AG20443 (cell line): ENCODE data around the gene FOXL3.
"Not testable (repeated sequence)": the region's sequence is repeated elsewhere in the genome, so short reads cannot be mapped to it uniquely, and the experiment has no call there.

ENCODE experiments used
- DNase-seq: peaks from one replicate; pipeline ENCODE4 v3.0.0; 2012; ENCODE audit warnings: low spot score, mixed read lengths

The FOXL3 gene

DNA sequence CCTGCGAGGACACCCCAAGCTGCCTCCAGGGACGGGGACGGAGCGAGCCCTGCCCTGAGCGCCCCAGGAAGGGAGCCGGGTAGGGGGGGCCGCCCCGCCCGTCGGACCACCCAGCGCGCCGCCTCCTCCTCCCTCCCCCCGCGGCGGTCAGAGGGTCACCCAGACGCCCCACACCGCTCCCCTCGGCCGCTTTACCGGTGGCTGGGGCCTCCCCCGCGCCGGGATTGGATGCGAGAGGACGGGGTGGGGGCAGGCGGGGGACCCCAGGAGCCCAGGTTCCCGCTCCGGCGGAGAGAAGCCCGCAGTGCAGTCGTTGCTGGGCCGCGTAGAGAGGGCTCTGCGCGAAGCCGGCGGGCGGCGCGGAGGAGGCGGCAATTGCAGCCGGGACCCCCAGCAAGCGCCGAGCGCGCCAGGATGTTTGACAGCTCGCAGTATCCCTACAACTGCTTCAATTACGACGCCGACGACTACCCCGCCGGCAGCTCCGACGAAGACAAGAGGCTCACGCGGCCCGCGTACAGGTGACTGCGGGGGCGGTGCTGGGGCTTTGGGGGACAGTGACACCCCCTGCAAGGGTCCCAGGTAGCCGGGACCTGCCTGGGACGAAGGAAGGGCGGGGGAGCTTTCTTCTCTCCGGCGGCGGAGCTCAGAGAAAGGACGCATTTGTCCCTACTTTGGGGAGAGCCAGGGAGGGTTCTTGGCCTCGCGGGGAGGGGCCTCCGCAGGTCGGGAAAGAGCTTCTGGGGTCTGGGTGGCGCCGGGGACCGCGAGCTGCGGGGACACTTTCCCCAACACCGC is at the start of gene FOXL3:
FOXL3 (plus strand) TSS at position 415 of the 798 bp plus-strand sequence; CDS start at position 415, 0 bp downstream.
- no peak for DNase-seq

DNA sequence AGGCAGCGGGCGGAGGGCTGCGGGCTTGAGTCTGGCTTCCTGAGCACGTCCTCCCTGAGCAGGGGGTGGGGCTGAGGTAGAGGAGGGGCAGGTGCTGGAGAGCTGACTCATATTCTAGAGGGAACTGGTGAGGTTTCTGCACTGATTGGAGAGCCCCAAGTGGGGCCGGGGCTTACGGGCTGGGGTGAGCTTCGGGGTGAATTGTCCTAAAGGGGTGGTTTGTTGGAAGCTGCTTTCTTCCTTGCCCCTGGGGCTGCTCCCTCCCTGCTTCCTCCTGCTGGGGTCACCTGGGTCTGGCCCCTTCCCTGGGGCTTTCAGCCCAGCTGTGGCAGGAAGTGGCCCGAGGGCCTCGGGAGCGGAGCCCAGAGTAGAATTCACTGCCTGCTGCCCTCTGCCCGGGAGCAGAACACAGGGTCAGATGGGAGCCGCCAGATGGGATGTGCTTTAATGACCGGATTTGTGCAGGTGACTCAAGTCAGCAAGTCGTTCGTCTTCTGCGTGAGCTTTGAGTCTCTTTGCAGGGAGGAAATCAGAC is 49.0 kb upstream of the FOXL3 start:
- DNase-seq = no peak

DNA sequence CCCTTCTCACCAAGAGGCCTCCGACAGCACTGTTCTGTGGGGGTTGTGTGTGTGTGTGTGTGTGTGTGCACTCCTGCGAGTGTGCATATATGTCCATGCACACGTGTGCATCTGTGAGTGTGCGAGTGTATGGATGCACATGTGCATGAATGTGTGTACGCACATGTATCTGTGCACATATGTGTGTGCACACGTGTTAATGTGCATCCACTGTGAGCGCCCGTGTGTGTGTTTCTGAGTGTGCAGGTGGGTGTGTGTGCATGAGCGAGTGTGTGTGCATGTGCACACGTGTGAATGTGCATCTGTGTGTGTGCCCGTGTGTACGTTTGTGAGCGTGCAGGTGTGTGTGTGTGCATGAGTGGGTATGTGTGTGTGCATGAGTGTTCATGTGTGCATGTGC is 48.5 kb upstream of the FOXL3 start:
- DNase-seq = no peak

DNA sequence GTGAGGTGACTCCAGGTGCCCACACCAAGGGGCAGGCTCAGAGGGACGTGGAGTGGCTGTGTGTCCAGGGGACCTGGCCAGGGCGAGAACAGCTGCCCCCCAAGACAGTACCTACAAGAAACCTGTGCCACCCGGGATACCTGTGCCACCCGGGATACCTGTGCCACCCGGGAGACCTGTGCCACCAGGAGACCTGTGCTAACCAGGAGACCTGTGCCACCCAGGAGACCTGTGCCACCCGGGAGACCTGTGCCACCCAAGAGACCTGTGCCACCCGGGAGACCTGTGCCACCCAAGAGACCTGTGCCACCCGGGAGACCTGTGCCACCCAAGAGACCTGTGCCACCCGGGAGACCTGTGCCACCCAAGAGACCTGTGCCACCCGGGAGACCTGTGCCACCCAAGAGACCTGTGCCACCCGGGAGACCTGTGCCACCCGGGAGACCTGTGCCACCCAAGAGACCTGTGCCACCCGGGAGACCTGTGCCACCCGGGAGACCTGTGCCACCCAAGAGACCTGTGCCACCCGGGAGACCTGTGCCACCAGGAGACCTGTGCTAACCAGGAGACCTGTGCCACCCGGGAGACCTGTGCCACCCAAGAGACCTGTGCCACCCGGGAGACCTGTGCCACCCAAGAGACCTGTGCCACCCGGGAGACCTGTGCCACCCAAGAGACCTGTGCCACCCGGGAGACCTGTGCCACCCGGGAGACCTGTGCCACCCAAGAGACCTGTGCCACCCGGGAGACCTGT is 47.0 kb upstream of the FOXL3 start:
- not testable (repeated sequence) for DNase-seq

DNA sequence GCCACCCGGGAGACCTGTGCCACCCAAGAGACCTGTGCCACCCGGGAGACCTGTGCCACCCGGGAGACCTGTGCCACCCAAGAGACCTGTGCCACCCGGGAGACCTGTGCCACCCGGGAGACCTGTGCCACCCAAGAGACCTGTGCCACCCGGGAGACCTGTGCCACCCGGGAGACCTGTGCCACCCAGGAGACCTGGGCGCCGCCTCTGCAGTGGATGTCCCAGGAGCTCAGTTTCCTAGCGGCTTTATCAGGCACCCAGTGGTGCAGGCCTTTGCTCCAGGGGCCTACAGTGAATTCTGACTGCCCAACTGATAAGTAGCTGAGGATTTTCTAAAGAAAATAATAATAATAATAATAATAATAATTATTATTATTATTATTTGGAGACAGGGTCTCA is 46.4 kb upstream of the FOXL3 start:
- not testable (repeated sequence) for DNase-seq

- no peak for DNase-seq
Measured at GRCh38 chr7:244974-245373, 45.0 kb upstream of the FOXL3 start.

DNA sequence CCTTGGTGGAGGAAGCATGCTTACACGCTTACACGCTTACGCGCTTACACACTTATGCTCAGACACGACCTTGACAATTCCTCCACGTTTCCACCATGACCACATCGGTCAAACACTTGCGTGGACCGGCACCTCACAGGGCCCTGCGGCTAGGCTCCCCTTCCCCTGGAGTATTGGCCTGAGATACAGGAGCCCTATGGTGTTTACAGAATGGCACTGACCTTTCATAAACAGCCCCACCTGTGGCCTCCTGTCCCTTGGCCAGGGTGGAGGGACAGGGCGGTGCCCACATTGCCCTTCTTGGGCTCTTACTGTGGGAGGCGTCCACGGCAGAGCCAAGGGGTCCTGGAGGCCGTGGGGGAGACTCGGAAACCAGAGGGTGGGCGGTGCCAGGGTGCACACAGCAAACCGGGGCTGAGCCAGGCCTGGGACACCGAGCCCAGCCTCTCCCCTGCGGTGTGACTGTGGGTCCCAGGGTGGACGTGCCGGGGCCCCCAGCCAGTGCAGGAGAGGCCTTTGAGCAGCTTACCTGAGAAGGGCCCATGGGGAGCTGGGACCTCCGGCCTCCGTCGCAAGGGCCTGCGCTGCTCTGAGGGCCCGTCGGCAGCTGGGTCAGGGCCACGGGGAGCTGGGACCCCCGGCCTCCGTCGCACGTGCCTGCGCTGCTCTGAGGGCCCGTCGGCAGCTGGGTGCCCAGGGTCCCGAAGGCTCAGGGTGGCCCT is 44.2 kb upstream of the FOXL3 start:
- DNase-seq = no peak

GRCh38 chr7:246451-246850 is 43.5 kb upstream of the FOXL3 start:
- DNase-seq = no peak

DNA sequence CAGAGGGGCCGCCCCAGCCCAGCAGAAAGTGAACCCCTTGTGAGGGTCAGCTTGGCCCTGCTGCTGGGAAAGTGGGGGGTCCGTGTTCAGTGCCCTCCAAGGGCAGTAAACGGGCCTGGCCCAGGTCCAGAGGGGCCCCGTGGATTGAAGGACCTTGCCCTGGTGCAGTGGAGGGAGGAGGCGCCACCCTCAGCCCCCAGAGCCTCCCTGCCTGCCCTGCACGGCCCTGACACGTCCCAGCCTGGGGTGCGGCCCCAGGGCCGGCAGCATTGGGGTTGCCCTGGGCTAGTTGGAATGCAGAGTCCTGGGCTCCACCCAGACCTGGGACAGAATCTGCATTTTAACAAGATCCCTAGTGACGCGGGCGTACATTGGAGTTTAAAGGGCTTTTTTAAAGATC is 42.8 kb upstream of the FOXL3 start:
- DNase-seq = no peak

GRCh38 chr7:247636-248035 is 42.3 kb upstream of the FOXL3 start:
- no peak for DNase-seq

DNA sequence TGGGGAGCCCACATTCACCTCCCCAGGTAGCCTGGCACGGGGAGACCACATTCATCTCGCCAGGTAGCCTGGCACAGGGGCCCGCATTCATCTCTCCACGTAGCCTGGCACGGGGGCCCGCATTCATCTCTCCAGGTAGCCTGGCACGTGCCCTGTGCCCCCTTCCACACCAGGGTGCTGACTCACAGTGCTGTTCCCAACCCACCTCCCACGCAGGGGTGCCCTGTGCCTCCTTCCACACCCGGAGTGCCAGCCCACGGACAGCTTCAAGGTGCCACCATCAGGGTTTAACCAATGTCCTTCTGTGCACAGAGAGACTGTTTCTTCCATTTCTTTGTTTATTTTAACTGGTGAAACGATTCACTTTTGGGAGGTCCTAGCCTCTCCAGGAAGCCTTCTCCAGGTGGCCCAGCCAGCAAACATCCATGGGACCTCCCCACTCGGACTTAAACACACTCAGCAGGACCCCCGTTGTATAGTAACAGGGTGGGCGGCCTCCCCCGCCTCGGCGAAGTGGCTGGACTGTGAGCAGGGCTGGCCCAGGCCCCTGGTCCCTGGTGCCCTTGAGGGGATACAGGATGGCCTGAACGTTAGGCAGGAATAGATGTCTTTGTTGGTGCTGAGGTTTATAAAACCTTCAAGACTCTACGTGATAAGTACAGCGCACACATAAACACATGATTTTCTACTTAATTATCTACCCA is 41.1 kb upstream of the FOXL3 start:
- DNase-seq = no peak

GRCh38 chr7:249989-250388 is 40.0 kb upstream of the FOXL3 start:
- no peak for DNase-seq

DNA sequence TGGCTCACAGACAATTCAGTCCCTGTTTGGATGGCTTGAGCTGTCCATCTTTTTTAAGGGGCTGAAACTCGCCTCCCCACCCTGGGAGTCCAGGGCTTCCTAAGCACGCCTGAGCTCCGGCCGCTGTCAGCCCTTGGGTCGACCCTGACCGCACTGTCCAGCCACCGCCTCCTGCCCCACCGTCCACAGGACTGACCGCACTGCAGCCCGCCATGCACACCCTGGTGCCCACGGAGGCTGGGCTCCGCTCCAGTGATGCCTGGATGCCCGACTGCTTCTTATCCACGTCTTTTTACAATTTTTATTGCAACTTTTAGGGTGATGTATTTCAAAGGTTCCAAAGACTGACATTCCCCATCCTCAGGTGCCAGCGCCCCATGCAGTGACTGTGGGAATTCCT is 39.4 kb upstream of the FOXL3 start:
- no peak for DNase-seq

DNA sequence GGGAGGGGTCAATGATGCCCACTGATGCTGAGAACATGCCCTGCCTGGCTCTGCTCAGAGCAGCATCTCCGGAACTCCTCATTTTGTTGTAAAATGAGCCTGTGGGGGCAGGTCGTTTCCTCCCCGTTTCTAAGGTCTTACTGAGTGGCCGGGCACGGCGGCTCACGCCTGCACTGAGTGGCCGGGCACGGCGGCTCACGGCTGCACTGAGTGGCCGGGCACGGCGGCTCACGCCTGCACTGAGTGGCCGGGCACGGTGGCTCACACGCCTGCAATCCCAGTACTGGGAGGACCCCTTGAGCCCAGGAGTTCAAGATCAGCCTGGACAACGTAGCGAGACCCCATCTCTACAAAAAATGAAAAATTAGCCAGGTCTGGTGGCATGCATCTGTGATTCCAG is 39.0 kb upstream of the FOXL3 start:
- no peak for DNase-seq

- no peak for DNase-seq
Measured at GRCh38 chr7:251446-252175, 38.4 kb upstream of the FOXL3 start.

GRCh38 chr7:252216-252965 is 37.6 kb upstream of the FOXL3 start:
- DNase-seq = no peak

GRCh38 chr7:252981-253380 is 37.0 kb upstream of the FOXL3 start:
- no peak for DNase-seq

GRCh38 chr7:253581-254336 is 36.2 kb upstream of the FOXL3 start:
- DNase-seq = no peak

- DNase-seq = no peak
Measured at GRCh38 chr7:254337-255037, 35.5 kb upstream of the FOXL3 start.
